H1 (cell line): ENCODE results near the gene SLC4A7. TPM values are rescaled to one million over a fixed set of nuclear protein-coding genes. Genes with fewer than 3 reads are reported as not detected.

Experiments used
- CEBPB ChIP-seq: IDR thresholded peaks from 2 replicates; pipeline ENCODE4 v1.6.1; 2012; ENCODE audit warnings: low read depth, low read length
- CHD7 ChIP-seq: fragments of 300-600 bp; sonication (generic); IDR thresholded peaks from 2 replicates; pipeline ENCODE4 v1.7.1; 2012; ENCODE audit warnings: low read length, moderate library complexity, mild to moderate bottlenecking, inconsistent platforms; ENCODE audit not compliant: insufficient replicate concordance
- HDAC2 ChIP-seq, 2 experiments: fragments of 300-600 bp in 1 of 2; sonication (generic) in 1 of 2; IDR thresholded peaks; 2 replicates each; pipeline ENCODE4 v1.6.1; 2011 to 2012; ENCODE audit warnings: low read depth in 2 of 2, low read length in 2 of 2, mild to moderate bottlenecking in 2 of 2, moderate library complexity in 2 of 2, borderline replicate concordance in 1 of 2, inconsistent platforms in 1 of 2
- HDAC6 ChIP-seq: IDR thresholded peaks from one replicate; pipeline ENCODE4 v1.7.1; 2012; ENCODE audit warnings: low read depth, mild to moderate bottlenecking, inconsistent platforms, low read length, moderate library complexity
- JUND ChIP-seq: IDR thresholded peaks from 2 replicates; pipeline ENCODE4 v1.6.1; 2011; ENCODE audit warnings: mild to moderate bottlenecking, improper control_type of control experiment, low read length
- RXRA ChIP-seq: IDR thresholded peaks from 2 replicates; pipeline ENCODE4 v1.6.1; 2011; ENCODE audit warnings: low read depth, mild to moderate bottlenecking, low read length, moderate library complexity; ENCODE audit not compliant: insufficient read depth
- SRF ChIP-seq: IDR thresholded peaks from 2 replicates; pipeline ENCODE4 v1.6.1; 2011; ENCODE audit warnings: mild to moderate bottlenecking, low read depth, low read length, moderate library complexity
- TAF1 ChIP-seq: IDR thresholded peaks from 2 replicates; pipeline ENCODE4 v1.6.1; 2011; ENCODE audit warnings: mild to moderate bottlenecking, low read depth, low read length
- TBP ChIP-seq: IDR thresholded peaks from 2 replicates; pipeline ENCODE4 v1.6.1; 2011; ENCODE audit warnings: low read depth, low read length, improper control_type of control experiment
- YY1 ChIP-seq: IDR thresholded peaks from 2 replicates; pipeline ENCODE4 v1.6.1; 2011; ENCODE audit warnings: low read depth, mild to moderate bottlenecking, low read length
- polyA plus RNA-seq, 7 experiments: library from polyadenylated mRNA; depleted of rRNA in 3 of 7; stranded (reverse) in 5 of 7; unstranded in 2 of 7; fragments of >200 nt in 5 of 7; fragments of 200-250 nt in 2 of 7; gene quantifications; 1 replicate in 5 of 7; 2 replicates in 1 of 7; 4 replicates in 1 of 7; pipeline versions ENCODE4 v1.2.1 to v1.2.3, GENCODE V29; 2011 to 2013; ENCODE audit warnings: missing spikeins in 2 of 7, mixed read lengths in 2 of 7
- total RNA-seq: library from RNA; stranded (reverse); fragmentation: NEBNext Ultra II Directional; extraction: Animal tissue kit (Norgen Biotek cat#: 25700); gene quantifications from 2 replicates; pipeline ENCODE4 v1.2.1, GENCODE V29; 2021

SLC4A7 gene
- total and polyA plus RNA-seq, 2 of the 8 experiments (the other 6 are each of a cell fraction or from before 2014, with no cell fraction given) = 14.9 to 70.5 TPM

GRCh38 chr3:27368831-27369607, 115.2 kb downstream of the SLC4A7 start, which contains the start of gene NEK10 (continued):
- TF ChIP-seq CHD7 (no peak), HDAC2 (IDR thresholded peaks at IDR 0.05; ENCODE audit: borderline replicate concordance in 1 of 2, low read depth in 2 of 2, low read length in 2 of 2) (peak; percentile 71 to 96; a peak in 2 of 4 replicates), TBP (no peak), SRF (no peak), CEBPB (no peak), TAF1 (peak; percentile 32; the same call in 1 of the 2 replicates), JUND (no peak), RXRA (no peak), YY1 (peak; percentile 52; the same call in 1 of the 2 replicates), HDAC6 (no peak)
